ENCODE data around the gene DAND5. TPM values are rescaled to one million over a fixed set of nuclear protein-coding genes. Genes with fewer than 3 reads are reported as not detected.

DAND5 gene
- total RNA-seq, 2 experiments from 2014 or later: not detected

GRCh38 chr19:13014921-13015280, 45.5 kb downstream of the DAND5 start:
- Mint-ChIP-seq H3K36me3 (peaks cover 3% of the 10 kb centered on the region), H3K4me3 (no peak overlapping the region), H3K9me3 (no peaks in the 10 kb centered on the region), H3K4me1 (peaks cover 19% of the 10 kb centered on the region), H3K27me3 (peaks cover 64% of the 10 kb centered on the region), H3K27ac (no peak overlapping the region)
- POLR2A ChIA-PET: no interaction called here
- no peak for DNase-seq
- ATAC-seq (ENCODE audit: low read depth): no peak

GRCh38 chr19:13015361-13016223, 46.2 kb downstream of the DAND5 start:
- DNase-seq (no peak), ATAC-seq (ENCODE audit: low read depth) (no peak)
- H3K4me1 Mint-ChIP-seq: peaks cover 19% of the 10 kb centered on the region
- H3K27me3 Mint-ChIP-seq: peaks cover 61% of the 10 kb centered on the region
- no peak overlapping the region for H3K27ac Mint-ChIP-seq
- H3K9me3 Mint-ChIP-seq: no peaks in the 10 kb centered on the region
- H3K36me3 Mint-ChIP-seq: peaks cover 3% of the 10 kb centered on the region
- H3K4me3 Mint-ChIP-seq: no peak overlapping the region
- POLR2A ChIA-PET: interaction anchor here (0.6 kb wide), 1 partner anchor 9 kb away, joined by 4 read pairs; no protein-coding TSS in a partner anchor

GRCh38 chr19:13016245-13016627, 46.9 kb downstream of the DAND5 start:
- Mint-ChIP-seq H3K4me1 (peaks cover 19% of the 10 kb centered on the region), H3K27ac (no peak overlapping the region), H3K27me3 (peaks cover 59% of the 10 kb centered on the region), H3K4me3 (no peak overlapping the region), H3K36me3 (peaks cover 3% of the 10 kb centered on the region), H3K9me3 (no peaks in the 10 kb centered on the region)
- DNase-seq (no peak), ATAC-seq (ENCODE audit: low read depth) (no peak)
- POLR2A ChIA-PET: interaction anchor here (0.6 kb wide), 1 partner anchor 10 kb away, joined by 4 read pairs; no protein-coding TSS in a partner anchor

GRCh38 chr19:13016628-13017305, 47.4 kb downstream of the DAND5 start:
- POLR2A ChIA-PET: no interaction called here
- no peak overlapping the region for H3K4me3 Mint-ChIP-seq
- peaks cover 56% of the 10 kb centered on the region for H3K27me3 Mint-ChIP-seq
- H3K27ac Mint-ChIP-seq: no peak overlapping the region
- DNase-seq: no peak
- ATAC-seq (ENCODE audit: low read depth): no peak
- H3K9me3 Mint-ChIP-seq: no peaks in the 10 kb centered on the region
- peaks cover 19% of the 10 kb centered on the region for H3K4me1 Mint-ChIP-seq
- peaks cover 3% of the 10 kb centered on the region for H3K36me3 Mint-ChIP-seq

GRCh38 chr19:13017306-13018034, 48.1 kb downstream of the DAND5 start:
- Mint-ChIP-seq H3K4me3 (no peak overlapping the region), H3K27me3 (peaks cover 50% of the 10 kb centered on the region), H3K27ac (no peak overlapping the region), H3K4me1 (peaks cover 19% of the 10 kb centered on the region), H3K9me3 (no peaks in the 10 kb centered on the region), H3K36me3 (peaks cover 3% of the 10 kb centered on the region)
- ATAC-seq (ENCODE audit: low read depth): no peak
- POLR2A ChIA-PET: no interaction called here
- DNase-seq: no peak

- Mint-ChIP-seq H3K4me3 (no peak overlapping the region), H3K4me1 (peaks cover 16% of the 10 kb centered on the region), H3K36me3 (no peaks in the 10 kb centered on the region), H3K27ac (no peak overlapping the region), H3K9me3 (no peaks in the 10 kb centered on the region), H3K27me3 (peaks cover 46% of the 10 kb centered on the region)
- POLR2A ChIA-PET: no interaction called here
- no peak for ATAC-seq (ENCODE audit: low read depth)
- no peak for DNase-seq
Observed at GRCh38 chr19:13018035-13018914, 48.9 kb downstream of the DAND5 start.

- peaks cover 14% of the 10 kb centered on the region for H3K4me1 Mint-ChIP-seq
- H3K27ac Mint-ChIP-seq: no peak overlapping the region
- no peak overlapping the region for H3K4me3 Mint-ChIP-seq
- DNase-seq: no peak
- no peaks in the 10 kb centered on the region for H3K9me3 Mint-ChIP-seq
- H3K36me3 Mint-ChIP-seq: no peaks in the 10 kb centered on the region
- ATAC-seq (ENCODE audit: low read depth): no peak
- POLR2A ChIA-PET: no interaction called here
- peaks cover 44% of the 10 kb centered on the region for H3K27me3 Mint-ChIP-seq
Observed at GRCh38 chr19:13019332-13019731, 50.0 kb downstream of the DAND5 start.

GRCh38 chr19:13020002-13020414, 50.6 kb downstream of the DAND5 start:
- Mint-ChIP-seq H3K4me3 (no peak overlapping the region), H3K36me3 (no peaks in the 10 kb centered on the region), H3K9me3 (no peaks in the 10 kb centered on the region), H3K4me1 (peaks cover 15% of the 10 kb centered on the region), H3K27ac (no peak overlapping the region), H3K27me3 (peaks cover 44% of the 10 kb centered on the region)
- POLR2A ChIA-PET: no interaction called here
- DNase-seq (no peak), ATAC-seq (ENCODE audit: low read depth) (no peak)

- H3K4me3 Mint-ChIP-seq: peak overlapping the region; percentile 20
- no peak for ATAC-seq (ENCODE audit: low read depth)
- H3K27ac Mint-ChIP-seq: no peak overlapping the region
- POLR2A ChIA-PET: interaction anchor here (0.6 kb wide), 1 partner anchor 101 kb away, joined by 5 read pairs; no protein-coding TSS in a partner anchor
- H3K4me1 Mint-ChIP-seq: peaks cover 12% of the 10 kb centered on the region
- no peak for DNase-seq
- no peaks in the 10 kb centered on the region for H3K9me3 Mint-ChIP-seq
- H3K27me3 Mint-ChIP-seq: peaks cover 43% of the 10 kb centered on the region
- no peaks in the 10 kb centered on the region for H3K36me3 Mint-ChIP-seq
Observed at GRCh38 chr19:13022111-13022858, 52.9 kb downstream of the DAND5 start.

- ATAC-seq (ENCODE audit: low read depth) (peak; percentile 38), DNase-seq (no peak)
- Mint-ChIP-seq H3K27me3 (peaks cover 36% of the 10 kb centered on the region), H3K4me1 (peaks cover 12% of the 10 kb centered on the region), H3K9me3 (no peaks in the 10 kb centered on the region), H3K36me3 (no peaks in the 10 kb centered on the region), H3K4me3 (peak overlapping the region; percentile 81), H3K27ac (peak overlapping the region; percentile 35)
- POLR2A ChIA-PET: interaction anchor here (0.6 to 0.7 kb wide), 4 partner anchors 9 to 102 kb away, joined by 3 to 5 read pairs (median 3); partner anchors contain the start of gene CALR
Observed at GRCh38 chr19:13022859-13023636, 53.7 kb downstream of the DAND5 start.

- Mint-ChIP-seq H3K27ac (no peak overlapping the region), H3K9me3 (no peaks in the 10 kb centered on the region), H3K27me3 (peaks cover 36% of the 10 kb centered on the region), H3K4me1 (peaks cover 12% of the 10 kb centered on the region), H3K36me3 (no peaks in the 10 kb centered on the region), H3K4me3 (peak overlapping the region; percentile 81)
- ATAC-seq (ENCODE audit: low read depth) (no peak), DNase-seq (no peak)
- POLR2A ChIA-PET: interaction anchor here (0.7 kb wide), 3 partner anchors 10 to 85 kb away, joined by 3 read pairs; partner anchors contain the start of gene CALR
Observed at GRCh38 chr19:13023656-13024055, 54.3 kb downstream of the DAND5 start.

Data from activated naive CD8-positive, alpha-beta T cell treated with anti-CD3 and anti-CD28 coated beads, Interleukin-2, amount 10 ng/mL, durations not matched to agents 7 days and 5 days (primary cell).